ENCODE results near the gene EIF2S2.
"Not testable (repeated sequence)": the region's sequence is repeated elsewhere in the genome, so short reads cannot be mapped to it uniquely, and the experiment has no call there.

EIF2S2 gene

DNA sequence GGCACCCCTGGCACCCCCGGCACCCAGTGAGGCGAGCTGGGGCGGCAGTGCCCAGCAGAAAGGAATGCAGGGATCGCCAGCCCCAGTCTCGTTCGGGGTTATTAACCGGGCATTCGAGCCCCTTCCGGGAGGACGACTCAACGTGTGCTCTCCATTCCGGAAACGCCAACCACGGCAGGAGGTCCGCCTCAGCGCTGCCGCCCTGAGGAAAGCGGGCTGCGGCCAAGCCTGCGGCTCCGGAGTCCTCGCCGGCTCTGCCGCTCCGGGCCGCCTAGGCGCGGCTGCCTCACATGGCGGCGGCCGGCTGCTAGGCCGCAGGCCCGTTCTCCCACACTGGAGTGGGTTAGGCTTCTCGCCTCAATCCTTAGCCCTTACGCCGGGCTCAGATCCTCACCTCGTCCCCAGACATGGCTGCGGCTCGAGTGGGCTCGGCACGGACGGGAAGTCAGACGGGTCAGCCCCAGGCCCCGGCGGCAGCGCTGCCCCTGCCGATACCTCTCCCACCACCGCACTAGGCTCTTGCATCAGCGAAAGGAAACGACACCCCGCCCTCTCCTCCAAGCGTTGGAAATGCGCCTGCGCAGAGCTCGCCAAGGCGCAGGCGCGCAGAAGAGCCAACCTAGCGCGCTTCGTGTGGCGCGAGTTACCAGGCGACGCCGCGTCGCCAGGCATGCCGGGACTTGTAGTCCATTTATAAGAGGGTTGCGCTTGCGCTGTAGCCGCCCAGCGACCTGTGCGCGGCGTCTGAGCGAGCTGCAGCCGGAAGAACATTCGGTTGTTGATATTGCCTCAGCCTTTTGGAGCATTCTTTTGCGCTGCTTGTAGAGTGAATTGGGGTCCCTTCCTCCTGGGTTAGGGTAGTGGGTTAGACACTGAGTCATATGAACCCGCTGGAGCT is at the start of gene EIF2S2:
TSS of gene EIF2S2 (minus strand) at position 542 of the 898 bp plus-strand sequence. CDS start at position 409, 133 bp downstream.
- peak; percentile 93 for DNase-seq (ENCODE audit: low read depth)

- not testable (repeated sequence) for DNase-seq (ENCODE audit: low read depth)
Observed at GRCh38 chr20:34157697-34158096, 45.7 kb upstream of the EIF2S2 start.

- no peak for DNase-seq (ENCODE audit: low read depth)
Observed at GRCh38 chr20:34155836-34156235, 43.8 kb upstream of the EIF2S2 start.

GRCh38 chr20:34153169-34153568 is 41.1 kb upstream of the EIF2S2 start:
- DNase-seq (ENCODE audit: low read depth): not testable (repeated sequence)

- DNase-seq (ENCODE audit: low read depth): not testable (repeated sequence)
Observed at GRCh38 chr20:34152073-34152472, 40.0 kb upstream of the EIF2S2 start.

DNA sequence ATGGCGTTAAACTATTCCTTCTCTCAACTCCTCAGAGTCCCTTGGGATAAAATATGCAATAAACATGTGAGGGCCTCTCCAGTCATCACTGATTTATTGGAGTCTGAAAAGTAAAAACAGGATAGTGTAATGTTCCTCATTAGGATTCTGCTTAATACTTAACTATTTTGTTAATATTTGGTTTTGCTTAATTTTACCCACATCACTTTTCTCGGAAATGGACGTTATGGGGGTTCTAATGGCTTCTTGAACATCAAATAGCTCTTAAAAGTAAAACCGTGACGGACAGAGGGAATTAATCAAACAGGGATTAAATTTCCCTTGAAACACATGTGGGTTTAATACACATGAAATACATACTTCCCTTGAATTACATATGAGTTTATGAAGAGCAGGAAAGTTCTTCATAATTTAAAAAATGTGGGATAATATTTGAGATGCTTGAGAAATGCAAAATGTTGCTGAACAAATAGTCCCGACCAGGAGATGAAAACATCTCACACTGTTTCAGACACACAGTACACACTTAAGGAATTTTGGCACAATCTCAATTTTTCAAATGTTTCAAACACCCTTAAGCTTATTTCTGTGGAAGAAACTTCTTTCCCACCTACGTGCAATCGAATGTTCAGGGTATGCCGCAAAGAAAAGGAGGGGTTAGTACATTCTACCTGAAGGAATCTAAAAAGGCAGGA is 38.4 kb upstream of the EIF2S2 start:
- DNase-seq (ENCODE audit: low read depth): no peak

DNA sequence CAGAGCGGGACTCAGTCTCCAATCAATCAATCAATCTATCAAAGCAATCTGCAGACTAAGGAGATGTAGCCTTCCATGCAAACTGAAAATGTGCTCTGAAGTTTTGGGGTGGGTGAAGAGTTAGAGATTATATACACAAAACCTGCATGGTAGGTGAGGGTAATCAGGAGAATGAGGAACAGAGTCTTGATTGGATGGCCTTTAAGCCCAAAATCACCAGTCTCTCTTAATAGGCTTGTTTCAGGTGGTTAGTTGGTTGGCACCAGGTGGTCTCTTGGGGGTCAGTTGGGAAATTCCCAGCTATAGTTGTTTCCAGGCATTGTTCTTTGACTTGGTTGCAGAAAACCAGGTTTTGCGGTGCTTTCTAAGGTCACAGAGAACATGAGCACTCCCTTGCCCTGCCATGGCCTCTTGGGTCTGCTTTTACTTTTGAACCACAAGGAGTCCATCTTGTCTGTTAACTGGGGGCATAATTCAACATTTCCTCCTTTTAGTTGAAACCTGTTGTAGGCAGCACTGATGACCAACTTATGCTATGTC is 33.3 kb upstream of the EIF2S2 start:
- no peak for DNase-seq (ENCODE audit: low read depth)

DNA sequence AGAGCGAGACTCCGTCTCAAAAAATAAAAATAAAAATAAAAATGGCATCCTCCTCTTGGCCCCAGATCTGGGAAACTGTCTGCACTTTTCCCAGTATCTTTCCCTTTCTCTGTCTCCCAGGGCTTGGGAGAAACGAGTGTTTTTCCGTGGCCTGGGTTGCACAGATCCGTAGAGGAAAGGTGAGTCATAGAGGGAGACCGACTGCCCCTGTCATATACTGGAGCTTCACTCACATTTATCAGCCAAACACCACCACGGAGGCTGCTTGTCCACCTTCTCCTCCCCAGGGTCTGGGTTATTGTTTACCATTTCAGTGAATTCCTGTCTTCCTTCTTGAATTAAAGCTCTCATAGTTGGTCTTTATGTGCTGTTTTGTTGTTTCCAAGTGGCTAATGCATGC is 31.9 kb upstream of the EIF2S2 start:
- no peak for DNase-seq (ENCODE audit: low read depth)

DNA sequence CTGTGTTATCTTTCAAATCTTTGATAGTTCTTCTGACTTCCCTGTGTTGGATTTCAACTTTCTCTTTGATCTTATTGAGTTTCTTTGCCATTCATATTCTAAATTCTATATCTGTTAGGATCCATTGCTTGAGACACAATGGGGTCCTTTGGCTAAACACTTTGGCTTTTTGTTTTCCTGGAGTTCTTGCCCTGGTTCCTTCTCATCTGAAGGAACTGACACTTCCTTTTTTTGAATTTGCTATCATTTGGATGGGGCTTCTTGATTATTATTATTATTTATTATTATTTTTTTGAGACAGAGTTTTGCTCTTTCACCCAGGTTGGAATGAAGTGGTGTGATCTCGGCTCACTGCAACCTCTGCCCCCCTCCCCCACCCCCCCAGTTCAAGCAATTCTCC is 30.1 kb upstream of the EIF2S2 start:
- DNase-seq (ENCODE audit: low read depth): no peak

DNA sequence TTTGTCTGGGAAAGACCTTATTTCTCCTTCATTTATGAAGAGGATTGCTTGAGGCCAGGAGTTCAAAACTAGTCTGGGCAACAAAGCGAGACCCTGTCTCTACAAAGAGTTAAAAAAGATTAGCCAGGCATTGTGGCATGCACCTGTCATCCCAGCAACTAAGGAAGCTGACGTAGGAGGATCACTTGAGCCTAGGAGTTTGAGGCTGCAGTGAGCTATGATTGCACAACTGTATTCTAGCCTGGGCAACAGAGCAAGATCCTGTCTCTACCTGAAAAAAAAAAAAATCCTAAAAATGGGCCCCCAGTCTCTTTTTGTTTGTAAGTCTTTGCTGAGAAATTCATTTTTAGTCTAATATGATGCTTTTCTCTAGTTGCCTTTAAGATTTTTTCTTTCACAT is 29.2 kb upstream of the EIF2S2 start:
- DNase-seq (ENCODE audit: low read depth): no peak

DNA sequence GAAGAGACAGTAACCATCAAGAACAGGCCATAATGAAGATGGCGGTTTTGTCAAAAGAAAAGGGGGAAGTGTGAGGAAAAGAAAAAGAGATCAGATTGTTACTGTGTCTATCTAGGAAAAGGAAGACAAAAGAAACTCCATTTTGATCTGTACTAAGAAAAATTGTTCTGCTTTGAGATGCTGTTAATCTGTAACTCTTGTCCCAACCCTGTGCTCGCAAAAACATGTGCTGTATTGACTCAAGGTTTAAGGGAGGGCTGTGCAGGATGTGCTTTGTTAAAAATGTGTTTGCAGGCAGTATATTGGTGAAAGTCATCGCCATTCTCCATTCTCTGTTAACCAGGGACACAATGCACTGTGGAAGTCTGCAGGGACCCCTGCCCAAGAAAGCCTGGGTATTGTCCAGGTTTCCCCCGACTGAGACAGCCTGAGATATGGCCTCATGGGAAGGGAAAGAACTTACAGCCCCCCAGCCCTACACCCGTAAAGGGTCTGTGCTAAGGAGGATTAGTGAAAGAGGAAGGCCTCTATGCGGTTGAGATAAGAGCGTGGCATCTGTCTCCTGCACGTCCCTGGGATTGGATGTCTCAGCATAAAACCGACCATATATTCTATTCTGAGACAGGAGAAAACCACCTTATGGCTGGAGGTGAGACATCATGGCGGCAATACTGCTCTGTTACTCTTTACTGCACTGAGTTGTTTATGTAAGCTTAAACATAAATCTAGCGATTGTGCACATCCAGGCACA is 23.7 kb upstream of the EIF2S2 start:
- DNase-seq (ENCODE audit: low read depth): not testable (repeated sequence)

DNA sequence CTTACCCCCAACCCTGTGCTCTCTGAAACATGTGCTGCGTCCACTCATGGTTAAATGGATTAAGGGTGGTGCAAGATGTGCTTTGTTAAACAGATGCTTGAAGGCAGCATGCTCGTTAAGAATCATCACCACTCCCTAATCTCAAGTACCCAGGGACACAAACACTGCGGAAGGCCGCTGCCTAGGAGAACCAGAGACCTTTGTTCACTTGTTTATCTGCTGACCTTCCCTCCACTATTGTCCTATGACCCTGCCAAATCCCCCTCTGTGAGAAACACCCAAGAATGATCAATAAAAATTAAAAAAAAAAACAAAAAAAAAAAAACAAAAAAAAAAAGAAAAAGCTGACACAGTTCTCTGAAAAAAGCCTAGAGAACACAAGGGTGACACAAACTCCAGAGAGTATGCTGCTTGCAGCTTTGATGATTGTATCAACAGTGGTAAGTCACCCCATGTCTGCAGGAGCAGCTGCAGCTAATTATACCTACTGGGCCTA is 21.4 kb upstream of the EIF2S2 start:
- DNase-seq (ENCODE audit: low read depth): not testable (repeated sequence)

DNA sequence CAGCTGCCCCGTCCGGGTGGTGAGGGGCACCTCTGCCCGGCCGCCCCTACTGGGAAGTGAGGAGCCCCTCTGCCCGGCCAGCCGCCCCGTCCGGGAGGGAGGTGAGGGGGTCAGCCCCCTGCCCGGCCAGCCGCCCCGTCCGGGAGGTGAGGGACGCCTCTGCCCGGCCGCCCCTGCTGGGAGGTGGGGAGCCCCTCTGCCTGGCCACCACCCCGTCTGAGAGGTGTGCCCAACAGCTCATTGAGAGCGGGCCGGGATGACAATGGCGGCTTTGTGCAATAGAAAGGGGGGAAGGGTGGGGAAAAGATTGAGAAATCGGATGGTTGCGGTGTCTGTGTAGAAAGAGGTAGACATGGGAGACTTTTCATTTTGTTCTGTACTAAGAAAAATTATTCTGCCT is 20.9 kb upstream of the EIF2S2 start:
- not testable (repeated sequence) for DNase-seq (ENCODE audit: low read depth)

GRCh38 chr20:34132491-34132890 is 20.4 kb upstream of the EIF2S2 start:
- DNase-seq (ENCODE audit: low read depth): not testable (repeated sequence)

DNA sequence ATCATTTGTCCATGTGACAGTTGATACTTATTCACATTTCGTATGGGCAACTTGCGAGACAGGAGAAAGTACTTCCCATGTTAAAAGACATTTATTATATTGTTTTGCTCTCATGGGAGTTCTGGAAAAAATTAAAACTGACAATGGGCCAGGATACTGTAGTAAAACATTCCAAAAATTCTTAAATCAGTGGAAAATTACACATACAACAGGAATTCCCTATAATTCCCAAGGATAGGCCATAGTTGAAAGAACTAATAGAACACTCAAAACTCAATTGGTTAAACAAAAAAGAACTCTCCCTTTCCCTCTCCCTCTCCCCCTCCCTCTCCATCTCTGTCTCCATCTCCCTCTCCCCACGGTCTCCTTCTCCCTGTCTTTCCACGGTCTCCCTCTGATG is 19.4 kb upstream of the EIF2S2 start:
- DNase-seq (ENCODE audit: low read depth): no peak

DNA sequence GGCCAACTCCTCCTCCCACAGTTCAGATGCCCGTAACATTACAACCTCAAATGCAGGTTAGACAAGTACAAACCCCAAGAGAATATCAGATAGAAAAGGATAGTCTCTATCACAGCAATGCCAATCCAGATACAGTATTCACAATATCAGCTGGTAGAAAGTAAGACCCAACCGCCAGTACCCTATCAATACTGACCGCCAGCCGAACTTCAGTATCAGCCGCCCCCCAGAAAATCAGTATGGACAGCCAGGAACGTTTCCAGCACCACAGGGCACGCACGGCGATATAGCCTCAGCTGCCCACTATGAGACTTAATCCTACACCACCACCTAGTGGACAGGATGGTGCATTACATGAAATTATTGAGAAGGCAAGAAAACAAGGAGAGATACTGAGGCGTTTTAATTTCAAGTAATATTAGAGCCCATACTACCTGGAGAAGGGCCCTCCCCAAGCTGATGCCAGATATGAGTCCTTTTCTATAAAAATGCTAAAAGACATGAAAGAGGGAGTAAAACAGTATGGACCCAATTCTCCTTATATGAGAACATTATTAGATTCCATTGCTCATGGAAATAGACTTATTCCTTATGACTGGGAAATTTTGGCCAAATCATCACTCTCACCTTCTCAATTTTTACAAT is 17.6 kb upstream of the EIF2S2 start:
- DNase-seq (ENCODE audit: low read depth): peak; percentile 49

DNA sequence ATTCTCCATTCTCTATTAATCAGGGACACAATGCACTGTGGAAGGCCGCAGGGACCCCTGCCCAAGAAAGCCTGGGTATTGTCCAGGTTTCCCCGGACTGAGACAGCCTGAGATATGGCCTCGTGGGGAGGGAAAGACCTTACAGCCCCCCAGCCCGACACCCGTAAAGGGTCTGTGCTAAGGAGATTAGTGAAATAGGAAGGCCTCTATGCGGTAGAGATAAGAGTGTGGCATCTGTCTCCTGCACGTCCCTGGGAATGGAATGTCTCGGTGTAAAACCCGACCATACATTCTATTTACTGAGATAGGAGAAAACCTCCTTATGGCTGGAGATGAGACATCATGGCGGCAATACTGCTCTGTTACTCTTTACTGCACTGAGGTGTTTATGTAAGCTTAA is 15.7 kb upstream of the EIF2S2 start:
- DNase-seq (ENCODE audit: low read depth): no peak

GRCh38 chr20:34124469-34125249 is 12.6 kb upstream of the EIF2S2 start:
- DNase-seq (ENCODE audit: low read depth): no peak

GRCh38 chr20:34123309-34123708 is 11.3 kb upstream of the EIF2S2 start:
- DNase-seq (ENCODE audit: low read depth): no peak

- DNase-seq (ENCODE audit: low read depth): no peak
Observed at GRCh38 chr20:34122274-34122980, 10.4 kb upstream of the EIF2S2 start.
